IPS DF 4.7 (cell line): ENCODE results near the gene LSAMP.

ENCODE experiments used
- DNase-seq: peaks from one replicate; pipeline ENCODE4 v3.0.0-alpha.2; 2013; ENCODE audit warnings: low spot score; ENCODE audit errors: extremely low read depth

LSAMP gene

GRCh38 chr3:116445311-116445841 lies at the start of gene LSAMP:
LSAMP (minus strand) TSS chr3:116445487.
- no peak for DNase-seq

- DNase-seq = no peak
These were observed 47.1 kb upstream of the LSAMP start for GRCh38 chr3:116492379-116492778.

- DNase-seq = no peak
These were observed 37.8 kb upstream of the LSAMP start for GRCh38 chr3:116483135-116483534.

- DNase-seq = no peak
These were observed 31.4 kb upstream of the LSAMP start for GRCh38 chr3:116476691-116477090.

- no peak for DNase-seq
These were observed 29.5 kb upstream of the LSAMP start for GRCh38 chr3:116474801-116475200.

GRCh38 chr3:116474032-116474780 lies 28.9 kb upstream of the LSAMP start:
- no peak for DNase-seq

- DNase-seq = no peak
These were observed 28.3 kb upstream of the LSAMP start for GRCh38 chr3:116473602-116474001.

- no peak for DNase-seq
These were observed 25.4 kb upstream of the LSAMP start for GRCh38 chr3:116470605-116471197.

GRCh38 chr3:116469546-116469945 lies 24.3 kb upstream of the LSAMP start:
- no peak for DNase-seq

- DNase-seq = no peak
These were observed 19.1 kb upstream of the LSAMP start for GRCh38 chr3:116464276-116464798.

- no peak for DNase-seq
These were observed 8.5 kb upstream of the LSAMP start for GRCh38 chr3:116453666-116454346.

GRCh38 chr3:116449546-116450350 lies 4.5 kb upstream of the LSAMP start:
- no peak for DNase-seq

GRCh38 chr3:116445990-116446389 lies 703 bp upstream of the LSAMP start:
- DNase-seq = no peak

GRCh38 chr3:116444819-116445310 lies 422 bp downstream of the LSAMP start:
- no peak for DNase-seq

- no peak for DNase-seq
These were observed 1.1 kb downstream of the LSAMP start for GRCh38 chr3:116444115-116444747.

GRCh38 chr3:116443191-116443661 lies 2.1 kb downstream of the LSAMP start:
- DNase-seq = no peak

- no peak for DNase-seq
These were observed 2.8 kb downstream of the LSAMP start for GRCh38 chr3:116442331-116443021.

GRCh38 chr3:116441652-116442051 lies 3.6 kb downstream of the LSAMP start:
- DNase-seq = no peak

GRCh38 chr3:116440196-116440595 lies 5.1 kb downstream of the LSAMP start:
- DNase-seq = no peak

GRCh38 chr3:116433552-116433951 lies 11.7 kb downstream of the LSAMP start:
- no peak for DNase-seq
